RWPE2 (cell line): ENCODE measurements around the gene RABEPK.
"Not testable (repeated sequence)": the region's sequence is repeated elsewhere in the genome, so short reads cannot be mapped to it uniquely, and the experiment has no call there.

ENCODE experiments used
- ATAC-seq: fragments of 200-7000 bp; cut with Tn5 transposase; 3 replicates; pipeline ENCODE4 v1.9.1; 2021; ENCODE audit warnings: low read depth
- DNase-seq: peaks from one replicate; pipeline ENCODE4 v3.0.0-alpha.2; 2020; ENCODE audit warnings: low spot score
- H3K27ac ChIP-seq: fragments of 450-650 bp; 2 replicates; pipeline ENCODE4 v1.5.1; 2017; ENCODE audit warnings: mild to moderate bottlenecking; ENCODE audit not compliant: poor library complexity, severe bottlenecking
- H3K27me3 ChIP-seq: fragments of 250-450 bp; sonication (Bioruptor Pico); 2 replicates; pipeline ENCODE4 v1.5.1; 2021; ENCODE audit warnings: mild to moderate bottlenecking, moderate library complexity; ENCODE audit not compliant: insufficient read depth, poor library complexity, severe bottlenecking
- H3K36me3 ChIP-seq: fragments of 250-450 bp; sonication (Bioruptor Pico); 2 replicates; pipeline ENCODE4 v1.5.1; 2020; ENCODE audit warnings: low read depth, mild to moderate bottlenecking, moderate library complexity
- H3K4me1 ChIP-seq: fragments of 250-450 bp; sonication (Bioruptor Pico); 2 replicates; pipeline ENCODE4 v1.5.1; 2021; ENCODE audit warnings: mild to moderate bottlenecking, moderate library complexity; ENCODE audit not compliant: insufficient read depth, poor library complexity, severe bottlenecking
- H3K4me3 ChIP-seq: fragments of 250-450 bp; sonication (Bioruptor Pico); 2 replicates; pipeline ENCODE4 v1.5.1; 2021; ENCODE audit warnings: mild to moderate bottlenecking, moderate library complexity; ENCODE audit not compliant: severe bottlenecking
- H3K9me3 ChIP-seq: fragments of 250-450 bp; sonication (Bioruptor Pico); 2 replicates; pipeline ENCODE4 v1.5.1; 2021; ENCODE audit warnings: mild to moderate bottlenecking, moderate library complexity; ENCODE audit not compliant: severe bottlenecking
- TF ChIP-seq, protein P1 (sequence below): fragments of 450-650 bp; IDR thresholded peaks from one replicate; pipeline ENCODE4 v1.5.1; 2017; ENCODE audit warnings: mild to moderate bottlenecking, moderate library complexity; ENCODE audit not compliant: poor library complexity, severe bottlenecking

The RABEPK gene

DNA sequence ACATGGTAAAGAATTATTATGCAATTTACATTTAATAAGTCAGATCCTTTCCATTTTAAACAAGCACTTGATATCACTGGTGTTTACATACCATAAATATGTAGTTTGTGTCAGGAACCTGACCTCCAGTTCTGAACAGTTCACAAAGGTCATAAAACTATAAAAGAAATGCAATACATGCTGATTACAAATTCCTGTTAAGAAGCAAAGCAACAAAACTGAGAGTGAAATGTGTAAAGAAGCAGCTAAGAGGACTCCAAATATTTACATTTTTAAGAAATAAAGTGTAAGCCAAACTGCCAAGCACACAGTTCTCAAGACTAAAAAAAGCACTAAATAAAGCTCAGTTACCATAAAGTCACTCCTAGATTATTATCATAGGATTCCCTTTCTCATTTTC lies 39.6 kb upstream of the RABEPK start:
- Histone ChIP-seq H3K27me3 (no peaks in the 10 kb centered on the region), H3K27ac (peak overlapping the region; percentile 2), H3K36me3 (peaks cover 22% of the 10 kb centered on the region), H3K9me3 (no peaks in the 10 kb centered on the region), H3K4me3 (no peak overlapping the region), H3K4me1 (peaks cover 2% of the 10 kb centered on the region)
- no peak for ATAC-seq
- DNase-seq = no peak
- TF ChIP-seq, protein P1, sequence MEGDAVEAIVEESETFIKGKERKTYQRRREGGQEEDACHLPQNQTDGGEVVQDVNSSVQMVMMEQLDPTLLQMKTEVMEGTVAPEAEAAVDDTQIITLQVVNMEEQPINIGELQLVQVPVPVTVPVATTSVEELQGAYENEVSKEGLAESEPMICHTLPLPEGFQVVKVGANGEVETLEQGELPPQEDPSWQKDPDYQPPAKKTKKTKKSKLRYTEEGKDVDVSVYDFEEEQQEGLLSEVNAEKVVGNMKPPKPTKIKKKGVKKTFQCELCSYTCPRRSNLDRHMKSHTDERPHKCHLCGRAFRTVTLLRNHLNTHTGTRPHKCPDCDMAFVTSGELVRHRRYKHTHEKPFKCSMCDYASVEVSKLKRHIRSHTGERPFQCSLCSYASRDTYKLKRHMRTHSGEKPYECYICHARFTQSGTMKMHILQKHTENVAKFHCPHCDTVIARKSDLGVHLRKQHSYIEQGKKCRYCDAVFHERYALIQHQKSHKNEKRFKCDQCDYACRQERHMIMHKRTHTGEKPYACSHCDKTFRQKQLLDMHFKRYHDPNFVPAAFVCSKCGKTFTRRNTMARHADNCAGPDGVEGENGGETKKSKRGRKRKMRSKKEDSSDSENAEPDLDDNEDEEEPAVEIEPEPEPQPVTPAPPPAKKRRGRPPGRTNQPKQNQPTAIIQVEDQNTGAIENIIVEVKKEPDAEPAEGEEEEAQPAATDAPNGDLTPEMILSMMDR = no peak

DNA sequence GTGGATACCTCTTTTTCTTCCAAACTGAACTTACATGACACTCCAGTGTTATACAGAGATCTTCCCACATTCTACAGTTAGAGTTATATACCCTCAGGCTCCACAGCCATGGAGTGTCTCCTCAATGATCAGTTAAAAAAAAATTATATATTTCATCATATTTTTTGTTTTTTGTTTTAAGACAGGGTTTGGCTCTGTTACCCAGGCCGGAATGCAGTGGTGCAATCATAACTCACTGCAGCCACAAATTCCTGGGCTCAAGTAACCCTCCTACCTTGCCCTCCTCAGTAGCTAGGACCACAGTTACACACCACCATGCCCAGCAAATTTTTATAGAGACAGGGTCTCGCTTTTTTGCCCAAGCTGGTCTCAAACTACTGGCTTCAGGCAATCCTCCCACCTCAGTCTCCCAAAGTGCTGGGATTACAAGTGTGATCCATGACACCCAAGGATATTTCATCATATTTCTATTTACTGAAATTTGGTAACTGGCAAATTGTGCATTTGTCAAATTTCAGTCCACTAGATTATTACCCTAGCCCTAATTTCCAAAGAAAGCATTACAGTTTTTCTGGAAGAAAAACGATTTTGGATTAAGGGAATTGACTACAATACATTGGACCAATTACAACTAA lies 38.9 kb upstream of the RABEPK start:
- H3K36me3 ChIP-seq = peaks cover 18% of the 10 kb centered on the region
- TF ChIP-seq, protein P1 = no peak

DNA sequence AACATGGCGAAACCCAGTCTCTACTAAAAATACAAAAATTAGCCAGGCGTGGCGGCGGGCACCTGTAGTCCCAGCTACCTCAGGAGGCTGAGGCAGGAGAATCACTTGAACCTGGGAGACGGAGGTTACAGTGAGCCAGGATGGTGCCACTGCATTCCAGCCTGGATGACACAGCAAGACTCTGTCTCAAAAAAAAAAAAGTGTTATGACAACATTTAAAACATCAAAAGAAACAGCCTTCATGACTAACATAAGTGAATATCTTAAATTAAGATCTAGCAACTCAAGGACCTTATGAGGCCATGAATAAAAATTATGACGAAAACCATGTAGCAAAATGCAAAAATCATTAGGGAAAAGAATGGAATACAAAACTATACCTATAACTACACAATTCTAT lies 37.5 kb upstream of the RABEPK start:
- not testable (repeated sequence) for DNase-seq, ATAC-seq, H3K27ac ChIP-seq, H3K9me3 ChIP-seq, H3K27me3 ChIP-seq, H3K4me3 ChIP-seq, H3K4me1 ChIP-seq
- H3K36me3 ChIP-seq = peaks cover 11% of the 10 kb centered on the region

More for the DNA sequence above, 38.9 kb upstream of the RABEPK start:
- ATAC-seq (peak; percentile 68), DNase-seq (no peak)
- Histone ChIP-seq H3K4me1 (peaks cover 2% of the 10 kb centered on the region), H3K27me3 (no peaks in the 10 kb centered on the region), H3K9me3 (no peaks in the 10 kb centered on the region), H3K4me3 (no peak overlapping the region), H3K27ac (peak overlapping the region; percentile 2)

DNA sequence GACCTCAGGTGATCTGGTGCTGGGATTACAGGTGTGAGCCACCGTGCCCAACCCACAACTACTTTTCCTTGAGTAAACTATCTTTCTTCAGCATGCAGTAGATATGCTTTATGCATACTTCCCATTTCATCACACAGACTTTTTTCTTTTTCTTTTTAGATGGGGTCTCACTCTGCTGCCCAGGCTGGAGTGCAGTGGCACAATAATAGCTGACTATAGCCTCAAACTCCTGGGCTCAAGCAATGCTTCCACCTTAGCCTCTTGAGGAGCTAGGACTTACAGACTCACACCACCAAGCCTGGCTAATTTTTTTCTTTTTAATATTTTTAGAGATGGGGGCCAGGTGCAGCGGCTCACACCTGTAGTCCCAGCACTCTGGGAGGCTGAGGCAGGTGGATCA lies 33.6 kb upstream of the RABEPK start:
- TF ChIP-seq, protein P1 = no peak

DNA sequence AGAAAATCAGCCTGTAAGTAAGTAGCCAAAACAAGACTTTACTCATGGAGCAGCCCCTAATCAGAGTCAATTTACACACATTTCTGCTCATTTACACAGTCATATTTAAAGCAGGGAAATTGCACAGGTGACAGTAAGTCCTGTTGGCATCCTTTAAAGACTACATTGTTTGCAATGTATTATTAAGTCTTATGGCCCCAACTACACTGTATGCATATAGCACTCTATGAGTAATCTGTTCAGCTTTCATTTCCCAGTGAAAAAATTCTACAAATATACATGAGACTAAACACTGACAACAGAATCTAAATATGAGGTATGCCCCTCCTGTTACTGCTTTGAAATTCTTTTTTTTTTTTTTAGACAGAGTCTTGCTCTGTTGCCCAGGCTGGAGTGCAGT lies 30.4 kb upstream of the RABEPK start:
- no peak for DNase-seq
- H3K4me3 ChIP-seq = no peak overlapping the region
- TF ChIP-seq, protein P1 = no peak
- H3K4me1 ChIP-seq = peaks cover 10% of the 10 kb centered on the region
- H3K27me3 ChIP-seq = no peaks in the 10 kb centered on the region
- no peaks in the 10 kb centered on the region for H3K9me3 ChIP-seq
- peaks cover 41% of the 10 kb centered on the region for H3K36me3 ChIP-seq
- no peak for ATAC-seq
- no peak overlapping the region for H3K27ac ChIP-seq

More for the DNA sequence above, 33.6 kb upstream of the RABEPK start:
- Histone ChIP-seq H3K27me3 (no peaks in the 10 kb centered on the region), H3K9me3 (no peaks in the 10 kb centered on the region), H3K27ac (no peak overlapping the region), H3K36me3 (peaks cover 22% of the 10 kb centered on the region), H3K4me3 (no peak overlapping the region), H3K4me1 (peaks cover 3% of the 10 kb centered on the region)
- DNase-seq = no peak
- ATAC-seq = no peak
